HepG2 (cell line): ENCODE measurements around the gene ITGB7. TPM values are rescaled to one million over a fixed set of nuclear protein-coding genes. Genes with fewer than 3 reads are reported as not detected.

Experiments used
- ATAC-seq: fragments of 200-7000 bp; cut with Tn5 transposase; 3 replicates; pipeline ENCODE4 v1.9.1; 2020; ENCODE audit warnings: mild to moderate bottlenecking, moderate library complexity
- BruUV-seq: library from RNA; stranded (reverse); fragments of 400-500 nt; replicated peaks from 2 replicates; lab custom pipeline; 2021; lab: Mats Ljungman, UMichigan
- CTCF ChIA-PET: fragments of 300-600 bp; formaldehyde crosslinking; extraction: SDS; loops from one replicate; lab custom pipeline; 2021; ENCODE audit warnings: low total read pairs, inconsistent platforms, low intra/inter-chr PET ratio; lab: Yijun Ruan, JAX
- POLR2A ChIA-PET: fragments of 350-600 bp; sonication (Branson Sonifier 250); formaldehyde crosslinking; loops from one replicate; lab custom pipeline; 2020; ENCODE audit warnings: antibody characterized with exemption, inconsistent platforms; lab: Yijun Ruan, JAX
- DNase-seq: peaks from one replicate; pipeline ENCODE4 v3.0.0-alpha.2; 2015; ENCODE audit warnings: low spot score
- FAIRE-seq: peaks from 3 replicates; lab custom pipeline; 2011; peaks lifted over from hg19 to GRCh38; lab: Jason Lieb, UNC
- H2AFZ ChIP-seq: one replicate; pipeline ENCODE4 v1.6.1; 2011; ENCODE audit warnings: low read length, inconsistent platforms
- H3K27ac ChIP-seq: fragments of 300-600 bp; 3 replicates; pipeline ENCODE4 v1.8.0; 2011; ENCODE audit warnings: mixed run types, mild to moderate bottlenecking, mixed read lengths, low read length, inconsistent platforms; ENCODE audit not compliant: insufficient read depth; ENCODE audit errors: extremely low read length
- H3K27me3 ChIP-seq, 2 experiments: fragments of 200-600 bp in 1 of 2; 2 replicates in 1 of 2; 3 replicates in 1 of 2; pipeline versions ENCODE4 v1.6.0 to v1.8.0; 2011; ENCODE audit warnings: low read length in 2 of 2, mild to moderate bottlenecking in 2 of 2, moderate library complexity in 2 of 2, inconsistent platforms in 1 of 2; ENCODE audit not compliant: insufficient read depth in 2 of 2, control insufficient read depth in 1 of 2
- H3K36me3 ChIP-seq, 2 experiments: fragments of 200-600 bp in 1 of 2; replicated peaks in 1 of 2; 2 replicates in 1 of 2; 3 replicates in 1 of 2; pipeline versions ENCODE4 v1.5.1 to v1.8.0; 2011; ENCODE audit warnings: low read length in 2 of 2, inconsistent platforms in 1 of 2; ENCODE audit not compliant: insufficient read depth in 2 of 2, control insufficient read depth in 1 of 2
- H3K4me1 ChIP-seq: 2 replicates; pipeline ENCODE4 v1.5.1; 2012; ENCODE audit warnings: low read length, inconsistent platforms; ENCODE audit not compliant: insufficient read depth
- H3K4me2 ChIP-seq: 2 replicates; pipeline ENCODE4 v1.6.0; 2011; ENCODE audit warnings: low read depth, low read length, inconsistent platforms
- H3K4me3 ChIP-seq, 3 experiments: fragments of 200-600 bp in 1 of 3; sonication (generic), shearing (Covaris generic) in 1 of 3; replicated peaks in 1 of 3; 2 replicates each; pipeline ENCODE4 v1.5.1; 2011 to 2016; ENCODE audit warnings: low read length in 3 of 3, inconsistent platforms in 2 of 3, low read depth in 2 of 3, mild to moderate bottlenecking in 2 of 3, control low read depth in 1 of 3, mixed read lengths in 1 of 3; ENCODE audit not compliant: insufficient read depth in 1 of 3
- H3K79me2 ChIP-seq: one replicate; pipeline ENCODE4 v1.6.1; 2011; ENCODE audit warnings: low read length, inconsistent platforms; ENCODE audit not compliant: insufficient read depth
- H3K9ac ChIP-seq: 2 replicates; pipeline ENCODE4 v1.6.0; 2011; ENCODE audit warnings: mild to moderate bottlenecking, low read depth, low read length, inconsistent platforms; ENCODE audit not compliant: insufficient read depth
- H3K9me3 ChIP-seq: 2 replicates; pipeline ENCODE4 v1.5.1; 2012; ENCODE audit warnings: mild to moderate bottlenecking, low read length
- H4K20me1 ChIP-seq: 2 replicates; pipeline ENCODE4 v1.6.0; 2011; ENCODE audit warnings: inconsistent platforms, mild to moderate bottlenecking, low read length, moderate library complexity; ENCODE audit not compliant: insufficient read depth
- GPN1 ChIP-seq: sonication (generic); formaldehyde crosslinking; IDR thresholded peaks from 2 replicates; pipeline ENCODE4 v1.5.1; 2020; ENCODE audit warnings: missing genetic modification reagents, borderline replicate concordance
- HIVEP1 ChIP-seq: sonication (generic); formaldehyde crosslinking; IDR thresholded peaks from 2 replicates; pipeline ENCODE4 v1.4.0; 2020; ENCODE audit warnings: mild to moderate bottlenecking, missing genetic modification reagents
- HMGXB4 ChIP-seq, 2 experiments: sonication (generic) in 1 of 2; formaldehyde crosslinking in 1 of 2; IDR thresholded peaks; 2 replicates each; pipeline versions ENCODE4 v1.4.0 to v1.6.1; 2018 to 2020; ENCODE audit warnings: missing genetic modification reagents in 2 of 2, borderline replicate concordance in 1 of 2, low read depth in 1 of 2, mild to moderate bottlenecking in 1 of 2, missing biosample characterization in 1 of 2
- LBX2 ChIP-seq: sonication (generic); formaldehyde crosslinking; IDR thresholded peaks from 2 replicates; pipeline ENCODE4 v1.5.0; 2020; ENCODE audit warnings: missing genetic modification reagents, mild to moderate bottlenecking, borderline replicate concordance
- SNAPC4 ChIP-seq: sonication (generic); formaldehyde crosslinking; IDR thresholded peaks from 2 replicates; pipeline ENCODE4 v1.4.0; 2020; ENCODE audit warnings: mild to moderate bottlenecking, missing genetic modification reagents
- ZFAT ChIP-seq: sonication (generic); formaldehyde crosslinking; conservative IDR thresholded peaks from 2 replicates; pipeline ENCODE4 v1.8.1; 2023; ENCODE audit warnings: missing genetic modification reagents, inconsistent platforms
- ZFP36 ChIP-seq: fragments of 150-350 bp; IDR thresholded peaks from 2 replicates; pipeline ENCODE4 v1.6.1; 2018; ENCODE audit warnings: borderline replicate concordance, low read length, low read depth; ENCODE audit not compliant: partially characterized antibody
- ZFX ChIP-seq: sonication (generic); formaldehyde crosslinking; IDR thresholded peaks from 2 replicates; pipeline ENCODE4 v1.4.0; 2020; ENCODE audit warnings: mild to moderate bottlenecking, low read depth, missing genetic modification reagents, moderate library complexity
- ZNF18 ChIP-seq: sonication (generic); formaldehyde crosslinking; IDR thresholded peaks from 2 replicates; pipeline ENCODE4 v1.8.0; 2022; ENCODE audit warnings: mild to moderate bottlenecking, missing genetic modification reagents; ENCODE audit not compliant: insufficient replicate concordance
- ZNF256 ChIP-seq: sonication (generic); formaldehyde crosslinking; conservative IDR thresholded peaks from 2 replicates; pipeline ENCODE4 v1.4.0; 2020; ENCODE audit warnings: missing genetic modification reagents
- ZNF484 ChIP-seq: sonication (generic); formaldehyde crosslinking; IDR thresholded peaks from 2 replicates; pipeline ENCODE4 v1.5.1; 2020; ENCODE audit warnings: mild to moderate bottlenecking, low read depth, missing genetic modification reagents, borderline replicate concordance
- ZNF660 ChIP-seq: sonication (generic); formaldehyde crosslinking; IDR thresholded peaks from 2 replicates; pipeline ENCODE4 v1.5.1; 2020; ENCODE audit warnings: mild to moderate bottlenecking, low read depth, missing genetic modification reagents, borderline replicate concordance
- WGBS: methylation state at CpG from one replicate; pipeline ENCODE4 v1.1.6; 2017; ENCODE audit warnings: low lambda C conversion rate; 5-methylcytosine and 5-hydroxymethylcytosine counted together
- in situ Hi-C: cut with HindIII; loops from 2 replicates; pipeline ENCODE4 v1.10.0; 2017; ENCODE audit warnings: low pct_unique_long_range_greater_than_20kb; ENCODE audit not compliant: extremely low pct_ligation_motif_present
- intact Hi-C: fragments of 100-400 bp; cut with micrococcal nuclease; formaldehyde crosslinking; loops from one replicate; pipeline ENCODE4 v1.10.0; 2022; ENCODE audit not compliant: unreplicated experiment
- polyA plus RNA-seq, 8 experiments: library from polyadenylated mRNA; depleted of rRNA in 3 of 8; stranded (reverse) in 7 of 8; unstranded in 1 of 8; fragments of >200 nt; fragmentation: Illumina TruSeq in 4 of 8; extraction: Trizol in 4 of 8; gene quantifications; 2 replicates each; pipeline versions ENCODE4 v1.2.1 to v1.2.3, GENCODE V29; 2011 to 2016; ENCODE audit warnings: low read depth in 4 of 8, missing spikeins in 1 of 8, mixed read lengths in 1 of 8; ENCODE audit not compliant: insufficient read depth in 1 of 8
- total RNA-seq, 5 experiments: library from RNA; depleted of rRNA; stranded (reverse); fragments of >200 nt; fragmentation: Illumina TruSeq; extraction: Trizol; gene quantifications; 2 replicates each; pipeline ENCODE4 v1.2.3, GENCODE V29; 2016; ENCODE audit warnings: low read depth in 1 of 5

Gene ITGB7
- total and polyA plus RNA-seq, 2 of the 13 experiments (the other 11 are each of a cell fraction or from before 2014, with no cell fraction given), result 0.16 to 0.18 TPM

- CTCF ChIA-PET, result interaction anchor here (2.6 kb wide), 1 partner anchor 39 kb away, joined by 21 read pairs; no protein-coding TSS in a partner anchor
- Histone ChIP-seq H3K79me2 (peaks cover 13% of the 10 kb centered on the region), H3K4me1 (peaks cover 37% of the 10 kb centered on the region), H3K9ac (peak overlapping the region; percentile 86), H2AFZ (no peak overlapping the region), H3K36me3 (peaks cover 0 to 5% of the 10 kb centered on the region in 2 experiments; a peak in 2 of 5 replicates), H3K4me3 (peak overlapping the region; percentile 85 to 96 (median 93)), H3K27me3 (no peaks in the 10 kb centered on the region), H3K27ac (peak overlapping the region; percentile 80), H4K20me1 (no peaks in the 10 kb centered on the region), H3K9me3 (no peaks in the 10 kb centered on the region), H3K4me2 (peak overlapping the region; percentile 90)
- peak; percentile 8 for ATAC-seq
- FAIRE-seq, result no peak
- POLR2A ChIA-PET, result interaction anchor here (0.8 to 2.6 kb wide), 5 partner anchors 14 to 72 kb away, joined by 3 to 17 read pairs (median 4); partner anchors contain the start of genes AAAS, CSAD, PFDN5 and ZNF740
- intact Hi-C loops (loop anchor here (5.0 kb wide), 1 partner anchor 40 kb away; no protein-coding TSS in a partner anchor), in situ Hi-C loops (no loop called here)
- 3% methylated on average over 13 of the region's 19 CpGs for WGBS
- no peak for DNase-seq
- TSS peak; percentile 80 for BruUV-seq
- 0 out of 2 replicates have a peak, but pooled peaks have one; percentile 56 for TF ChIP-seq LBX2 (CRISPR knock-in tag)
- no peak for TF ChIP-seq GPN1
- TF ChIP-seq SNAPC4 (CRISPR knock-in tag), result no peak
- TF ChIP-seq ZFAT (CRISPR knock-in tag), result no peak
- no peak for TF ChIP-seq ZFP36
- TF ChIP-seq ZFX, result 0 out of 2 replicates have a peak, but pooled peaks have one; percentile 20
- peak; percentile 48 for TF ChIP-seq ZNF18 (CRISPR knock-in tag)
- peak in 1 of 2 experiments; percentile 2; a peak in 1 of 4 replicates for TF ChIP-seq HMGXB4 (CRISPR knock-in tag; IDR thresholded peaks at IDR 0.05; ENCODE audit: borderline replicate concordance in 1 of 2, low read depth in 1 of 2)
- TF ChIP-seq ZNF660 (CRISPR knock-in tag), result no peak
- no peak for TF ChIP-seq ZNF484 (CRISPR knock-in tag)
- no peak for TF ChIP-seq HIVEP1 (CRISPR knock-in tag)
- no peak for TF ChIP-seq ZNF256 (CRISPR knock-in tag)
Measured at GRCh38 chr12:53252349-53252916, 45.4 kb upstream of the ITGB7 start.
